Measurements from ENCODE around the gene PLAC8L1. TPM values are rescaled to one million over a fixed set of nuclear protein-coding genes. Genes with fewer than 3 reads are reported as not detected.

PLAC8L1 gene
- total and polyA plus RNA-seq, 2 of the 4 experiments (the other 2 are of a cell fraction), result 0.27 TPM; not detected in 1

GRCh38 chr5:146051678-146052077 is 53.7 kb downstream of the PLAC8L1 start:
- ChIA-PET POLR2A (ENCODE audit: unreplicated experiment) (interaction anchor here (0.5 kb wide), 1 partner anchor 380 kb away, joined by 5 read pairs; no protein-coding TSS in a partner anchor), CTCF (interaction anchor here (1.1 kb wide), 1 partner anchor 8 kb away, joined by 3 read pairs; no protein-coding TSS in a partner anchor)
- H3K4ac ChIP-seq (ENCODE audit: low read depth, low read length), result no peak overlapping the region
- dilution Hi-C loops (cut with HindIII; ENCODE audit: low sequenced_read_pairs, unreplicated experiment), result no loop called here
- H3K23ac ChIP-seq (ENCODE audit: low read depth, low read length), result no peak overlapping the region
- H2AK9ac ChIP-seq (replicated peaks; ENCODE audit: low read depth, low read length, poor library complexity), result no peak overlapping the region
- H3K14ac ChIP-seq (replicated peaks; ENCODE audit: low read depth, low read length), result no peak overlapping the region
- H3K9me3 ChIP-seq (ENCODE audit: control insufficient read depth, insufficient read depth, low read length), result no peaks in the 10 kb centered on the region
- H3K27me3 ChIP-seq (ENCODE audit: control insufficient read depth, insufficient read depth, low read length), result peaks cover 2% of the 10 kb centered on the region; the same call in 1 of the 2 replicates
- H3K36me3 ChIP-seq (ENCODE audit: control insufficient read depth, insufficient read depth, low read length), result no peaks in the 10 kb centered on the region
- in situ Hi-C loops (cut with MboI; ENCODE audit: low sequenced_read_pairs), result loop anchor here (10.0 kb wide), 3 partner anchors 217 to 1847 kb away; partner anchors contain the start of gene PRELID2
- H2BK20ac ChIP-seq (ENCODE audit: low read depth, low read length), result no peak overlapping the region
- intact Hi-C loops (cut with micrococcal nuclease), result no loop called here
- no peak overlapping the region for H4K5ac ChIP-seq (ENCODE audit: low read depth, low read length)
- H2AFZ ChIP-seq (replicated peaks; ENCODE audit: low read length, poor library complexity), result no peak overlapping the region
- H4K91ac ChIP-seq (ENCODE audit: insufficient read depth, low read depth, low read length), result no peak overlapping the region
- no peaks in the 10 kb centered on the region for H4K20me1 ChIP-seq (ENCODE audit: insufficient read depth, low read length)
- TF ChIP-seq CHD1 (IDR thresholded peaks at IDR 0.05; ENCODE audit: low read depth, low read length) (no peak), CTCF (conservative IDR thresholded peaks at IDR 0.05; ENCODE audit: low read depth, low read length) (no peak), SMC3 (IDR thresholded peaks at IDR 0.05; ENCODE audit: low read depth, low read length) (no peak), MAFK (IDR thresholded peaks at IDR 0.05; ENCODE audit: low read depth, low read length) (peak; percentile 67), BHLHE40 (IDR thresholded peaks at IDR 0.05; ENCODE audit: low read depth, low read length) (no peak), ELK1 (IDR thresholded peaks at IDR 0.05; ENCODE audit: borderline replicate concordance, low read depth, low read length) (no peak)
- peak; percentile 72 for ATAC-seq (ENCODE audit: low read depth)
- no peak overlapping the region for H2BK15ac ChIP-seq (ENCODE audit: low read depth, low read length)
- H2BK120ac ChIP-seq (ENCODE audit: low read depth, low read length), result peak overlapping the region; percentile 18; the same call in 1 of the 2 replicates
- no peak overlapping the region for H4K8ac ChIP-seq (ENCODE audit: low read depth in 2 of 2, low read length in 2 of 2)
- H3K27ac ChIP-seq (ENCODE audit: insufficient read depth, low read length), result no peak overlapping the region
- no peak overlapping the region for H3K9ac ChIP-seq (ENCODE audit: low read depth, low read length)
- WGBS, 2 experiments (ENCODE audit: extremely low coverage in 2 of 2, insufficient read length in 1 of 2), result 6% methylated on average over 2 of the region's 3 CpGs; no CpG with 5 or more reads in 1 of the 2 experiments
- H3K9me1 ChIP-seq (ENCODE audit: insufficient read depth, low read length), result no peaks in the 10 kb centered on the region
- BruUV-seq (replicated peaks), result no TSS peak
- H3K4me2 ChIP-seq (ENCODE audit: low read depth, low read length), result no peak overlapping the region
- no peak overlapping the region for H2AK5ac ChIP-seq (ENCODE audit: low read depth, low read length)
- no peak overlapping the region for H3K4me3 ChIP-seq (ENCODE audit: insufficient read depth, low read depth, low read length)
- H3K4me1 ChIP-seq (ENCODE audit: control insufficient read depth, insufficient read depth, low read length), result no peaks in the 10 kb centered on the region
- H3K18ac ChIP-seq (ENCODE audit: low read depth, low read length), result no peak overlapping the region
- no peak overlapping the region for H2BK5ac ChIP-seq (ENCODE audit: low read depth, low read length, poor library complexity, severe bottlenecking)
- peak; percentile 85 for DNase-seq
- H3K79me1 ChIP-seq (ENCODE audit: low read depth in 1 of 2, low read length in 2 of 2), result no peaks in the 10 kb centered on the region
- no peak overlapping the region for H3K56ac ChIP-seq (ENCODE audit: extremely low read depth, insufficient read depth, low read length)

Measured in IMR-90 (cell line).